GM19099 (cell line): ENCODE results near the gene TASP1.

Experiments used
- POLR2A ChIP-seq: IDR thresholded peaks from 3 replicates; pipeline ENCODE4 v1.6.1; 2011; ENCODE audit warnings: low read depth; ENCODE audit not compliant: insufficient read length; ENCODE audit errors: extremely low read depth

TASP1 gene

DNA sequence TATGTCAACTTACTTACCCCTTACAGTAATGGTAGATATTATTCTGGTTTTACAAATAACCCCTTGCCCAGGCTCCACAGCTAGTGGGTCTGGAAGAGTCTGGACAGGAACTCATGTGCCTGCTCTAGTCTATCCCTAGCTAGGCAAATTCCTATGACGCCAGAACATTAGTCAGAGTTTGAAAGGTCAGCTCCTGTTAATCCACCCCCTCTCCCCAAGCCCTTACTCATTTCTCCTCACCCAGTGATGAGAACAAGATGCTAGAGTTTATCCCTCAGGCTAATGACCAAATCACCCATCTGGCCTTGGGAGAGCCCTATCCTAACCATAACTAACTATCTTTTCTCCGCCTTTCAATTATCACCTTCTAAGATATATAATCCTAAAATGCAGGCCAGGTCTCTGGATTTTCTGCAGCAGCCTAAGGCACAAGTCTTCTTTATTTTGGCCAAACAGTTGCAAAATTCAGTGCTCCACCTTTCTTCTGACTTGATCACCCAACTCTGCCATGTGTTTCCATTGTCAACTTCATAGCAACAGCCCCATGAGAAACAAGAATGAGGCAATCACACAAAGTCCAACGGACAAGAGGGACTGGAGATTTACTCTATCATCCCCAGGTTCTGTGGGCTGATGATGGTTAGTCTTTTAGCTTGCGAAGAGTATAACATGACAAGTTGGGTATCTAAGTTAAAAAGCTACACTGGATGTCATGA lies 113.3 kb downstream of the TASP1 start:
- TF ChIP-seq POLR2A: no peak

DNA sequence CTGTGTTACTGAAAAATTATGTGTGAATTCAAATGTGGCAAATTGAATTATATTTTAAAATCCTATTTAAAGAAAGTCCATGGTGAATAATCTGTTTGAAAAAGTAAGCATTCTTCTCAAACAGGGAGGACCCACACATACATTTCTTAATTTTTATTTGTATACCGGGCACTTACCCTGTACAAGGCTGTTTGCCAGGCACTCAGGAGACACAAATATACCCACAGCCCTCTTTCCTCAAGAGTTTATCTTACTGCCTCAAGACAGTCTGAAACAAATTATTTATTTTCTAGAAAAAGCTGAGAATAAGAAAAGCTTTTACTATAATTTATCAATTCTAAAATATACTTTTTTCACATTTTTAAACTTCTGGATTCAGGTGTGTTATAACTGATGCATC lies 114.4 kb downstream of the TASP1 start:
- TF ChIP-seq POLR2A: no peak

DNA sequence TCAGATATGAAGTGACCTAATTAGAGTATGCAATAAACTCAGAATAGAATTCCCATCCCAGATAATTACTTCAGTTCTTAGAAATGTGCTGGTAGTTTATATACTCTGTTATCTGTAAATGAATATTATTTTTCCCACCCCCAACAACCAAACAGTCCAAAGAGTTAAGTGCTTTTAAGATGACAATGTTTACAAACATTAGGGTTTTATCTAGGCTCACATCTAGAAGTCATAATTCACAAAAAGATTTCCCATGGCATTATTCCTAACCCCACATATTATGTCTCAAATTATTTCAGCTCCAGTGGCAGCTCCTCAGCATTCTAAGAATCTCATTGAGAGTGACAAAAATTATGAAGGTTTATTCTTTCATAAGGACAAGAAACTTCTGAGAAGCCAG lies 120.9 kb downstream of the TASP1 start:
- no peak for TF ChIP-seq POLR2A

DNA sequence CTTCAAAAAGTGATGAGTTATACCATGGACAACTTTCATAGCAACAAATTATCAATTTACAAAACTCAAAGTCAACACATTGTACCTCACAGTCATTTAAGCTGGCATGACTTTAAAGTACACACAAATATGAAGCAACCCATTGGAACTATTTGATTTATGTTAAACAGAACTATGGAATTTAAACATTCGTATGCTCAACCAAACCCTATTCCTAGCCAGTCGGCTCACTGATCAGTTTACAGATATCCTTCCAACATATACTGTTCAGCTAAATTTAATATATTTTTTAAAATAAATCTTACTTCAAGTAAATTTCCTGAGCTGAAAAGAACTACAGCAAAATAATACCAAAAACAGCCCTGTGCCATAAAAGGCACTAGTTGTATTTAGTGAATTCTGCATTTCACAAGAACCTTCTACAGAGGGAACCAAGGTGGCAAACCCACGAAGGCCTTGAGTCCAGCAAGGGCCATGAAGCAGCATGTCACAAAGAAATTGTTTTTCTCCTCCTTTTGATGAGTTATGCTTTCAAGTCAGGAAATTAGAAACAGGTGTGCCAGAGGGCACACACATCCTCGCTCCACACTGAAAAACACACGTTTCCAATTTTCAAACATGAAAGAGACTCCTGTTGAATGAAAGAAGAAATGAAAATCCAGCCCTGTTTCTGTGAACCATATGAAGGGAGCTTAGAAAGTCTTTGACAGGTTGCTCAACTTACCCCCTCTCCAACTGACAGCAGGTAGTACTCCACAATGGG lies 122.8 kb downstream of the TASP1 start:
- no peak for TF ChIP-seq POLR2A

DNA sequence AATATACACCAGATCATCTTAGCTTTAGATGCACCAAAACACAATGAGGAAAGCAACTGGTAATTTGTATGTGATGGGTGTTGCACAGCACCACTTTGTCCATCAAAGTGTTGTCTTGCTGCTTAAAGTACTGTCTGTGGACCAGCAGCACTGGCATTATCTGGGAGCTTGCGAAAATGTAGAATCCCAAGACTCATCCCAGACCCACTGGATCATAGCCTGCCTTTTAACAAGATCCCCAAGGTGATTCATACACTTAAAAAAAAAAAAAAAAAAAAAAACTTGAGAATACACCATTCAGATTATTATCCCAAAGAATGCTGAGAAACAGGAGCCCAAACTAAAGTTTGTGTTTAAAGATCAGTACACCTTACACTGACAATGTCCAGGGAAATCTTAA lies 123.4 kb downstream of the TASP1 start:
- TF ChIP-seq POLR2A: no peak

DNA sequence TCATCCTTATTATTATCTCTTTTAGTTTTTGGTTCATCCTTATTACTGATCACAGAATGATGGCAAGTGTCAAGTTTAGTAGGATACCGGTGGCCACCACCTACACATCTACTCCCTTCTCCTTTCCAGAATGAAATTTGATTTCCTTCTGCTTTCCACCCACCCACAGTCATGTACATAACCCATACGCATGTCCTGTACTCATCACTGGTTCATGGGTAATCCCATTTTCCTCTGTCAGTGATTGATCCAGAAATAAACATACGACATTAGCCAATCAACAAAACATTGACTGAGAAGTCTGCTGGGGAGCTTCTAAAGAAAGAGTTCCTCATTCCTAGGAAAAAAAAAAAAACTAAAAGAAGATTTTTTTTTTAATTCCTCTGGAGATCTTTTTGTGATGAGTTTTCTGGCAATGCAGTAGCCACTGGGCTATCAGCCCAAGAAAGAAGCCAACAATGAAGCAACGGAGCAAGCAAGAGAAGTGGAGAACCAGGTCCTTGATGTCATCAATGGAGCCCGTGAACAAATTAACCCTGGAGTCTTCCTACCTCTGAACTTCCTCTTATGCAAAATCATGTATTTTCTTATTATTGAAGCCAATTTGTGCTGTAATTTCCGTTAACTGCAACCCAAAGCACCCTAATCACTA lies 127.8 kb downstream of the TASP1 start:
- no peak for TF ChIP-seq POLR2A

DNA sequence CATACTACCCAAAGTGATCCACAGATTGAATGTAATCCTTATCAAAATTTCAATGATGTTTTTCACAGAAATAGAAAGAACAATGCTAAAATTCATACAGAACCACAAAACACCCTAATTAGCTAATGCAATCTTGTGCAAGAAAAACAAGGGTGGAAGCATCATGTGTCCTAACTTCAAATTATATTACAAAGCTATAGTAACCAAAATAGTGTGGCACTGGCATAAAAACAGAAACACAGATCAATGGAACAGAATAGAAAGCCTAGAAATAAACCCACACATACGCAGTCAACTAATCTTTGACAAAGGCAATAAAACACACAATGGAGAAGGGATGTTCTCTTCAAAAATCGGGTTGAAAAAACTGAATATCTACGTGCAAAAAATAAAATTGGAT lies 131.1 kb downstream of the TASP1 start:
- TF ChIP-seq POLR2A: no peak

DNA sequence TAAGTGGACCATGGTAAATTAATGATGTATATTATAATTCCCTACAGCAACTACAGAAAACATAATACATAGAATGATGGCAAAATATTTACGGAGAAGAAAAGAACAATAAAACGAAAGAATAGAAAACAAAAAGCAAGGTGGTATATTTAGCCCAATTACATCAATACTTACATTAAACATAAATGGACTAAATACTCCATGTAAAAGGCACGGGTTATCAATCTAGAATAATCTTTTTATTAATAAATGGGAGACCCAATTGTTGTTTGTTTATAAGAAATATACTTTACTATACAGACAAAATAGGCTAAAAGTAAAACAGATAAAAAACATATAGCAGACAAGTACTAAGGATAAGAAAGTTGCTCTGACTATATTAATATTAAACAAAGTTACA lies 137.2 kb downstream of the TASP1 start:
- TF ChIP-seq POLR2A: no peak

DNA sequence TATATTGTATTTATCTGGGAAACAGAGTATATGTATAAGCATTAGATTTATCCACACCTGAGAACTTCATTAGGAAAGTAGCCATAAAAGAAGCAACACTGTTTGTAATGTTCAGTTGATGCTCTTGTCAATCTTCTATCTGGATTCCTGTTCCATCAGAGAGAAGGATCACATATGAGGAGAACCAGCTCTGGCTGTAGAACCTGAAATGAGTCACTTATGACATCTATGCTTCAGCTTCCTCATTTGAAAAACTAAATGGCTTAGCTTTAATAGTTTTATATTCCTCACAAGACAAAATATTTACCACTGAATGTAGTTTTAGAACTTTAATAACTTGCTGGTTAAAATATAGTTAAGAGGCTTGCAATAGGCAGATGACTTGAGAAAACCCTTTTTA lies 144.7 kb downstream of the TASP1 start:
- TF ChIP-seq POLR2A: no peak

DNA sequence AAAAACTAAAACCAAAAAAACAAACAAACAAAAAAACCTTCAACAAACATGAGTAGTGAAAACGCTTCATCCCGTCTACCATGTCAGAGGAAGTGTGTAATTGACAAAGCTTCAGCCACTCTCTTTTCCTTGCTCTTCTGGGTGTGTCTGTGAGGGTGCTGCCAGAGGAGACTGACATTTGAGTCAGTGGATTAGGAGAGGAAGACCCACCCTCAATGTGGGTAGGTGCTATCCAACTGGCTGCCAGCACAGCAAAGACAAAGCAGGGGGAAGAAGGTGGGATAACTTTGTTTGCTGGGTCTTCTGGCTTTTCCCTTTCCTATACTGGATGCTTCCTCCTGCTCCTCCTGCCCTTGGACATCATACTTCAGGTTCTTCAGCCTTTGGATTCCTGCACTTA lies 145.6 kb downstream of the TASP1 start:
- TF ChIP-seq POLR2A: no peak

DNA sequence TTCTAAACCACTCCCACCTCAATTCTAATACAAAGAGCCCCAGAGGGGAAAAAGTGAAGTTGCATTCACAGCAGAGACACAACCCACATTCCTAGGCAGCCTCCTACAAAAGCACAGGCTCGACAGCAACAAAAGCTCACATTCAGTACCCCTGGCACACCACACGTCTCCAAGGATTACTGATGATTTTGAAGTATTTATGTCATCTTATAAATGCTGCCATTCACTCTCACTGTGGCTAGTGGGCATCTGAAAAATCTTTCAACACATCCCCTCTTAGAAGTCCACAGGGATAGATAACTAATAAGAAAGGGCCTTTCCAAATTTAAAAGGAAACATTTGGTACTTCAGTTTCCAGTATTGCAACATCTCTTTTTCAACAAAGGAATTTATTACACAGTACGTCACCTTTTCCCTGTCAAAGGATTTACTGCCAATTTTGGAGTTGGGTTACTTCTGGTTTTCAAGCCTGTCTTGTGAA lies 146.7 kb downstream of the TASP1 start:
- no peak for TF ChIP-seq POLR2A

DNA sequence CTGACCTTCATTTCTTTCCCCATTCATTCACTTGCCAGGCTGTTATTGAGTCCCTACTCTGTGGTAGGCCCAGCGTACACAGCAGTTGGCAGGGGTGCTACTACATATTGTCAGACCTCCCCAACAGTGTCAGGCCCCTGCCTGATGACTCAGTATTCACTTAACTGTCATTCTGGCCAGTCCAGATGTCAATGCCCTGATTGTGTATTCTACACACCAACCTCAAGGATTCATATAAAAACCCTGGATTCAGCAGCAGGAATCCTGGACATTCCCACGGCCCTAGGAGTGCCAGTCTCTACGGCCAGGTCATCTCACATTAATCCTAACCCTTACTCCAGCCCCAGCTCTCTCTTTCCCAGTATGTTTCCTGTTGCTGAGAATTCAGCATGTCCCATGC lies 151.5 kb downstream of the TASP1 start:
- TF ChIP-seq POLR2A: no peak

DNA sequence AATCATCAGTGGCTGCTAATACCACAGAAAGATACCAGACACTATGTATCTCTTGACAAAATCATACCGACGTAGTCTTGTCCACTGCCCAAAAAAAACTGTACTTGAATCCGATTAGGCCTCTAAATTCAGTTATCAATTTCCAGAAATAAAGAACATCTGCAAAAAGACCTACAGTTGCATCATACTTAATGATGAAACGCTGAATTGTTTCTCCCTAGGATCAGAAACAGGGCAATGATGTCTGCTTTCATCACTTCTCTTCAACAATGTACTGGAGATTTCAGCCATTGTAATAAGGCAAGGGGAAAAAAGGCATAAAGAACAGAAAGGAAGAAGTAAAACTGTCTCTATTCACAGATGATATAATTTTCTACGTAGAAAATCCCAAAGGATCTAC lies 152.0 kb downstream of the TASP1 start:
- no peak for TF ChIP-seq POLR2A

DNA sequence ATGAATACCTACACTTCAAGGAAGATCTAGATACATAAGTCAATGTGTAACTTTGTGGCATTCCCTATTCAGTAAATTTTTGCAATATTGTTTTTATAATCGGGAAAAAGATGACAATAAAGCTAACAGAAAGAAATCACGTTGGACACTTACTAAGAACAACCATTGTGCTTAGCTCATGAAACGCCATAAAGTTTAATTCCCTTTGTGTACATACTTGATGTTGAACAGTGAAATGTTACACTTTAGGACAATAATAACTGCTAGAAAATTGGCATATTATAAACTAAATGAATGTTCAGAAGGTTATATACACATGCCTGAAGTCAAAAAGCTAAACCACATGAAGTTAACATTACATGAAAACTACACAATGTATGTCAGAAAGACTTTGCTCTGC lies 153.2 kb downstream of the TASP1 start:
- no peak for TF ChIP-seq POLR2A

DNA sequence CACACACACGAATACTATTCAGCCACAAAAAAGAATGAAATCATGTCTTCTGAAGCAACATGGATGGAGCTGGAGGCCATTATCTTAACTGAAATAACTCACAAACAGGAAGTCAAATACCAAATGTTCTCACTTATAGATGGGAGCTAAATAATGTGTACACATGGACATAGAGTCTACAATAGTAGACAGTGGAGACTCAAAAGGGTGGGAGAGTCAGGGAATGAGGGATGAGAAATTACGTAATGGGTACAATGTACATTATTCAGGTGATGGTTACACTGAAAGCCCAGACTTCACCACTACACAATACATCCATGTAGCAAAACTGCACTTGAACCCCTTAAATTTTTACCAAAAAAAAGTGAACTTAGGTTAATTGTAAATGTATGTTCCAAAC lies 160.4 kb downstream of the TASP1 start:
- TF ChIP-seq POLR2A: no peak

DNA sequence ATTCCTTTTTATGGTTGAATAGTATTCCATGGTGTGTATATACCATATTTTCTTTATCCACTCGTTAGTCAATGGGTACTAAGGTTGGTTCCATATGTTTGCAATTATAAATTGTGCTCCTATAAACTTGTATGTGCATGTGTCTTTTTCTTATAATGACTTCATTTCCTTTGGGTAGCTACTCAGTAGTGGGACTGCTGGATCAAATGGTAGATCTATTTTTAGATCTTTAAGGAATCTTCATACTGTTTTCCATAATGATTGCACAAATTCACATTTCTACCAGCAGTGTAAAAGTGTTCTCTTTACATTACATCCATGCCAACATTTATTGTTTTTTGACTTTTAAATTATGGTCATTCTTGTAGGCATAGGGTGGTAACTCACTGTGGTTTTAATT lies 164.3 kb downstream of the TASP1 start:
- TF ChIP-seq POLR2A: no peak
